Measurements from ENCODE around the gene LAMA3. TPM values are rescaled to one million over a fixed set of nuclear protein-coding genes. Genes with fewer than 3 reads are reported as not detected.

LAMA3 gene
- total and polyA plus RNA-seq, 2 donors from 2014 or later: 4.4 to 66.0 TPM

GRCh38 chr18:23650968-23651927, 38.0 kb upstream of the LAMA3 start:
- Histone ChIP-seq H3K9me3 (ENCODE audit: control insufficient read depth in 2 of 3, insufficient read depth in 1 of 3, low read length in 3 of 3) (no peaks in the 10 kb centered on the region), H3K27ac (ENCODE audit: low read depth in 2 of 2, low read length in 2 of 2) (no peak overlapping the region), H3K27me3 (ENCODE audit: control insufficient read depth, insufficient read depth, low read length) (no peaks in the 10 kb centered on the region), H3K36me3 (ENCODE audit: control insufficient read depth in 2 of 3, insufficient read depth in 3 of 3, low read length in 3 of 3) (no peaks in the 10 kb centered on the region), H3K4me1 (ENCODE audit: control insufficient read depth in 2 of 3, insufficient read depth in 2 of 3, low read depth in 1 of 3, low read length in 3 of 3) (no peaks in the 10 kb centered on the region), H3K4me3 (ENCODE audit: low read length in 3 of 3) (no peak overlapping the region), H3K9ac (ENCODE audit: low read length in 3 of 3) (no peak overlapping the region)
- TF ChIP-seq, protein P1, sequence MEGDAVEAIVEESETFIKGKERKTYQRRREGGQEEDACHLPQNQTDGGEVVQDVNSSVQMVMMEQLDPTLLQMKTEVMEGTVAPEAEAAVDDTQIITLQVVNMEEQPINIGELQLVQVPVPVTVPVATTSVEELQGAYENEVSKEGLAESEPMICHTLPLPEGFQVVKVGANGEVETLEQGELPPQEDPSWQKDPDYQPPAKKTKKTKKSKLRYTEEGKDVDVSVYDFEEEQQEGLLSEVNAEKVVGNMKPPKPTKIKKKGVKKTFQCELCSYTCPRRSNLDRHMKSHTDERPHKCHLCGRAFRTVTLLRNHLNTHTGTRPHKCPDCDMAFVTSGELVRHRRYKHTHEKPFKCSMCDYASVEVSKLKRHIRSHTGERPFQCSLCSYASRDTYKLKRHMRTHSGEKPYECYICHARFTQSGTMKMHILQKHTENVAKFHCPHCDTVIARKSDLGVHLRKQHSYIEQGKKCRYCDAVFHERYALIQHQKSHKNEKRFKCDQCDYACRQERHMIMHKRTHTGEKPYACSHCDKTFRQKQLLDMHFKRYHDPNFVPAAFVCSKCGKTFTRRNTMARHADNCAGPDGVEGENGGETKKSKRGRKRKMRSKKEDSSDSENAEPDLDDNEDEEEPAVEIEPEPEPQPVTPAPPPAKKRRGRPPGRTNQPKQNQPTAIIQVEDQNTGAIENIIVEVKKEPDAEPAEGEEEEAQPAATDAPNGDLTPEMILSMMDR (IDR thresholded peaks at IDR 0.05; ENCODE audit: borderline replicate concordance, extremely low read depth, insufficient read depth): no peak
- intact Hi-C loops (cut with DNase I): no loop called here
- FAIRE-seq (no peak), DNase-seq (peak in 3 of 5 donors; percentile 42 to 70 (median 58))

DNA sequence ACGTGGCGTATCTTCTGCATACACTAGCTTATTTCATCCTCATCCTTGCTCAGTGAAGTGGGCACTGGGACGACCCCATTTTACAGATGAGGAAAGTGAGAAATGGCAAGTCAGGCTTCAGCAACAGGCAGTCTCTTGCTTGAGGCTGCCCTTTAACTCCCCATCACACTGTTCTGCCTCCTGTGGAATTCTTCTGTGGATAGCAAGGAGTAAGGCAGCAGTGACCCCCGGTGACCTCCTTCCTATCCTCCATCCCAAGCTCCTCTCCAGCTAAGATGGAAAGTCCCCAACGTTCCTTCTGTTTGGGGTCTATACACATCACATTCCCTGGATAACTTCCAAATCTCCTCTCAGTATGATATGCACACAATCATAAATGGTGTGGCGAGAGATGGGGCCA, 37.0 kb upstream of the LAMA3 start:
- H3K4me1 ChIP-seq (ENCODE audit: control insufficient read depth in 2 of 3, insufficient read depth in 2 of 3, low read depth in 1 of 3, low read length in 3 of 3): no peaks in the 10 kb centered on the region
- H3K9me3 ChIP-seq (ENCODE audit: control insufficient read depth in 2 of 3, insufficient read depth in 1 of 3, low read length in 3 of 3): no peaks in the 10 kb centered on the region
- TF ChIP-seq, protein P1 (IDR thresholded peaks at IDR 0.05; ENCODE audit: borderline replicate concordance, extremely low read depth, insufficient read depth): no peak
- DNase-seq (no peak), FAIRE-seq (no peak)
- H3K9ac ChIP-seq (ENCODE audit: low read length in 3 of 3): no peak overlapping the region
- intact Hi-C loops (cut with DNase I): no loop called here
- no peaks in the 10 kb centered on the region for H3K27me3 ChIP-seq (ENCODE audit: control insufficient read depth, insufficient read depth, low read length)
- no peak overlapping the region for H3K27ac ChIP-seq (ENCODE audit: low read depth in 2 of 2, low read length in 2 of 2)
- H3K4me3 ChIP-seq (ENCODE audit: low read length in 3 of 3): no peak overlapping the region
- no peaks in the 10 kb centered on the region for H3K36me3 ChIP-seq (ENCODE audit: control insufficient read depth in 2 of 3, insufficient read depth in 3 of 3, low read length in 3 of 3)

- FAIRE-seq (no peak), DNase-seq (no peak)
- intact Hi-C loops (cut with DNase I): no loop called here
- Histone ChIP-seq H3K27me3 (ENCODE audit: control insufficient read depth, insufficient read depth, low read length) (peaks cover 15% of the 10 kb centered on the region), H3K27ac (ENCODE audit: low read depth in 2 of 2, low read length in 2 of 2) (no peak overlapping the region), H3K36me3 (ENCODE audit: control insufficient read depth in 2 of 3, insufficient read depth in 3 of 3, low read length in 3 of 3) (no peaks in the 10 kb centered on the region), H3K4me1 (ENCODE audit: control insufficient read depth in 2 of 3, insufficient read depth in 2 of 3, low read depth in 1 of 3, low read length in 3 of 3) (peaks cover 0 to 7% (median 0%) of the 10 kb centered on the region in 3 donors), H3K9me3 (ENCODE audit: control insufficient read depth in 2 of 3, insufficient read depth in 1 of 3, low read length in 3 of 3) (no peaks in the 10 kb centered on the region), H3K9ac (ENCODE audit: low read length in 3 of 3) (no peak overlapping the region), H3K4me3 (ENCODE audit: low read length in 3 of 3) (no peak overlapping the region)
- TF ChIP-seq, protein P1 (IDR thresholded peaks at IDR 0.05; ENCODE audit: borderline replicate concordance, extremely low read depth, insufficient read depth): no peak
These were observed 31.0 kb upstream of the LAMA3 start for GRCh38 chr18:23658285-23658684.
